Kidney (tissue), 14 donors: ENCODE results near the gene IQUB. TPM values are rescaled to one million over a fixed set of nuclear protein-coding genes. Genes with fewer than 3 reads are reported as not detected.
A peak's percentile ranks its signal among the peaks of the same experiment; 100 is the strongest.

Source experiments
- DNase-seq, 5 donors: peaks; one replicate each; pipeline ENCODE4 v3.0.0-alpha.2; 2013 to 2020
- FAIRE-seq: peaks from 2 replicates; lab custom pipeline; 2012; peaks lifted over from hg19 to GRCh38; lab: Jason Lieb, UNC
- H3K27ac ChIP-seq, 2 donors: one replicate each; pipeline ENCODE4 v1.7.0; 2013; ENCODE audit warnings: low read depth in 2 of 2, low read length in 2 of 2, inconsistent platforms in 1 of 2
- H3K27me3 ChIP-seq: one replicate; pipeline ENCODE4 v1.7.1; 2013; ENCODE audit warnings: low read length, inconsistent platforms; ENCODE audit not compliant: control insufficient read depth, insufficient read depth
- H3K36me3 ChIP-seq, 3 donors: one replicate each; pipeline versions ENCODE4 v1.7.0 to v1.7.1; 2013; ENCODE audit warnings: low read length in 3 of 3, control low read depth in 1 of 3, inconsistent platforms in 1 of 3; ENCODE audit not compliant: insufficient read depth in 3 of 3, control insufficient read depth in 2 of 3
- H3K4me1 ChIP-seq, 3 donors: one replicate each; pipeline versions ENCODE4 v1.7.0 to v1.7.1; 2013; ENCODE audit warnings: low read length in 3 of 3, inconsistent platforms in 1 of 3, low read depth in 1 of 3; ENCODE audit not compliant: control insufficient read depth in 2 of 3, insufficient read depth in 2 of 3
- H3K4me3 ChIP-seq, 3 donors: one replicate each; pipeline versions ENCODE4 v1.7.0 to v1.8.1; 2013; ENCODE audit warnings: low read length in 3 of 3, control low read depth in 1 of 3, inconsistent platforms in 1 of 3
- H3K9ac ChIP-seq, 3 donors: one replicate each; pipeline versions ENCODE4 v1.7.0 to v1.7.1; 2013; ENCODE audit warnings: low read length in 3 of 3, control low read depth in 1 of 3, inconsistent platforms in 1 of 3
- H3K9me3 ChIP-seq, 3 donors: one replicate each; pipeline versions ENCODE4 v1.7.0 to v1.7.1; 2013; ENCODE audit warnings: low read length in 3 of 3, control low read depth in 1 of 3, inconsistent platforms in 1 of 3; ENCODE audit not compliant: control insufficient read depth in 2 of 3, insufficient read depth in 1 of 3
- intact Hi-C: fragments of 100-400 bp; cut with DNase I; formaldehyde crosslinking; loops from one replicate; pipeline ENCODE4 v1.11.1; 2022
- polyA plus RNA-seq: library from polyadenylated mRNA; stranded (reverse); fragments of 350-450 nt; fragmentation: Illumina TruSeq; extraction: RNeasy Lipid Tissue Mini Kit (QIAGEN cat#74804); gene quantifications from one replicate; pipeline ENCODE4 v1.2.3, GENCODE V29; 2014; ENCODE audit warnings: low read depth, low replicate concordance; ENCODE audit not compliant: insufficient read depth
- total RNA-seq: library from RNA; stranded (reverse); fragmentation: NEBNext Ultra II Directional; extraction: Animal tissue kit (Norgen Biotek cat#: 25700); gene quantifications from one replicate; pipeline ENCODE4 v1.2.1, GENCODE V29; 2021
- TF ChIP-seq, protein P1 (sequence below): IDR thresholded peaks from 3 replicates; pipeline ENCODE4 v1.5.1; 2012; ENCODE audit warnings: mild to moderate bottlenecking, moderate library complexity, borderline replicate concordance; ENCODE audit not compliant: insufficient read depth; ENCODE audit errors: extremely low read depth
- donor health status: control.
- donor health status: control.
- donor health status: control.
- donor health status: control.
- donor health status: control.
- donor health status: DM: yes; HTN: yes; CAD: no.
- donor health status: Normal renal cell carcinoma (clear cell type).

The IQUB gene
- total and polyA plus RNA-seq, 2 donors from 2014 or later, result 1.8 to 6.9 TPM

DNA sequence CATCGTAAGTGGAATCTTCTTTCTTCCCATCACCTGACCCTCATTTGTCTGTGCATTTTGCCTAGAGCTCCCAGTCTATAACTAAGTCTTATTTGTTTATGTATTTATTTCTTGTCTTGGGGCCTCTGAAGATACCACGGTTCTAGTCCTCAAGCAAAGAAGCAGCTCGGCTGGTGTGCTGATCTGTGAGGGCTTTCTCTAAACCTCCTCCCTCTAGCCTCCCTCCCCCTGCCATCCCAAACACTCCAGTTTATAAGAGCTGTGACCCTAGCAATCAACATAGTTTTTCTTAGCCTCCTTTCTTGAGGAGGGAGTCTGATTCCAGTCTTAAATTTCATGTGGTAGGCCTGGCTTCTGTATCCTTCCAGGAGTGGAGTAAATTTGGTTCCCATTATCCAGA is 38.9 kb upstream of the IQUB start:
- no peaks in the 10 kb centered on the region for H3K27me3 ChIP-seq
- H3K27ac ChIP-seq, result no peak overlapping the region
- no peak overlapping the region for H3K4me3 ChIP-seq
- no peak overlapping the region for H3K9ac ChIP-seq
- DNase-seq (peak in 3 of 5 donors; percentile 13 to 31 (median 19)), FAIRE-seq (no peak)
- no peaks in the 10 kb centered on the region for H3K36me3 ChIP-seq
- no peaks in the 10 kb centered on the region for H3K4me1 ChIP-seq
- intact Hi-C loops, result no loop called here
- TF ChIP-seq, protein P1, sequence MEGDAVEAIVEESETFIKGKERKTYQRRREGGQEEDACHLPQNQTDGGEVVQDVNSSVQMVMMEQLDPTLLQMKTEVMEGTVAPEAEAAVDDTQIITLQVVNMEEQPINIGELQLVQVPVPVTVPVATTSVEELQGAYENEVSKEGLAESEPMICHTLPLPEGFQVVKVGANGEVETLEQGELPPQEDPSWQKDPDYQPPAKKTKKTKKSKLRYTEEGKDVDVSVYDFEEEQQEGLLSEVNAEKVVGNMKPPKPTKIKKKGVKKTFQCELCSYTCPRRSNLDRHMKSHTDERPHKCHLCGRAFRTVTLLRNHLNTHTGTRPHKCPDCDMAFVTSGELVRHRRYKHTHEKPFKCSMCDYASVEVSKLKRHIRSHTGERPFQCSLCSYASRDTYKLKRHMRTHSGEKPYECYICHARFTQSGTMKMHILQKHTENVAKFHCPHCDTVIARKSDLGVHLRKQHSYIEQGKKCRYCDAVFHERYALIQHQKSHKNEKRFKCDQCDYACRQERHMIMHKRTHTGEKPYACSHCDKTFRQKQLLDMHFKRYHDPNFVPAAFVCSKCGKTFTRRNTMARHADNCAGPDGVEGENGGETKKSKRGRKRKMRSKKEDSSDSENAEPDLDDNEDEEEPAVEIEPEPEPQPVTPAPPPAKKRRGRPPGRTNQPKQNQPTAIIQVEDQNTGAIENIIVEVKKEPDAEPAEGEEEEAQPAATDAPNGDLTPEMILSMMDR, result no peak
- no peaks in the 10 kb centered on the region for H3K9me3 ChIP-seq

DNA sequence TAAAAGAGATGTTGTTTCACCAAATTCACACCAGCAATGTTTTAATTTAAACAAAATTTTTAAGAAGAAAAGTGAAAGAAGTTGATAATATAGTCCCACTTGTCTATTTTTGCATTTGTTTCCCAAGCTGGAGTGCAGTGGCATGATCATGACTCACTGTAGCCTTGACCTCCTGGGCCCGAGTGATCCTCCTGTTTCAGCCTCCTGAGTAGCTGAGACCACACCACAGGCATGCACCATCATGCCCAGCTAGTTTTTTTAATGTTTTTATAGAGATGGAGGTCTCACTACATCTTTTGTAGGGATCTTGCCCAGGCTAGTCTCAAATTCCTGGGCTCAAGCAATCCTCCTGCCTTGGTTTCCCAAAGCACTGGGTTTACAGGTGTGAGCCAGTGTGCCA is 37.3 kb upstream of the IQUB start:
- H3K9ac ChIP-seq, result no peak overlapping the region
- DNase-seq (no peak), FAIRE-seq (no peak)
- H3K9me3 ChIP-seq, result no peaks in the 10 kb centered on the region
- intact Hi-C loops, result no loop called here
- H3K27ac ChIP-seq, result no peak overlapping the region
- no peaks in the 10 kb centered on the region for H3K4me1 ChIP-seq
- H3K36me3 ChIP-seq, result no peaks in the 10 kb centered on the region
- TF ChIP-seq, protein P1, result no peak
- H3K4me3 ChIP-seq, result no peak overlapping the region
- no peaks in the 10 kb centered on the region for H3K27me3 ChIP-seq

DNA sequence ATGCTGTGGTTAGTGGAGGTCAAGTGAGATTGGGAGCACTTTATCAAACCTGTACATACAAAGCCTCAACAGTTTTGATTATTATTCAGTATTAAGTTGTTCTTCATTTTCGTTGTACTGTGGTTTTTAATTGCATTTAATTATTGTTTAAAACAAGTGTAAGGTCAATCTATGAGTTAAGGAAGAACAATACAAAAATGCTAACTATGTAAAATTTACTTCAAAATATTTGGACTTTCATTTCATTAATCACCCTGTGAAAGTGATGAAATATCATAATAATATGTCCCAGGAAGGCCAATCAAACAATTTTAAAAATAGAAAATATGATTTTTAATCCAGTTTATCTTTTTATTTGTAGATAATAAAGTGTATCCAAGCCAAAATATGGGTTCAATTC is 36.8 kb upstream of the IQUB start:
- intact Hi-C loops, result no loop called here
- Histone ChIP-seq H3K4me1 (no peaks in the 10 kb centered on the region), H3K36me3 (no peaks in the 10 kb centered on the region), H3K27me3 (no peaks in the 10 kb centered on the region), H3K9me3 (no peaks in the 10 kb centered on the region), H3K4me3 (no peak overlapping the region), H3K9ac (no peak overlapping the region), H3K27ac (no peak overlapping the region)
- DNase-seq (no peak), FAIRE-seq (peak; percentile 11)
- TF ChIP-seq, protein P1, result no peak

DNA sequence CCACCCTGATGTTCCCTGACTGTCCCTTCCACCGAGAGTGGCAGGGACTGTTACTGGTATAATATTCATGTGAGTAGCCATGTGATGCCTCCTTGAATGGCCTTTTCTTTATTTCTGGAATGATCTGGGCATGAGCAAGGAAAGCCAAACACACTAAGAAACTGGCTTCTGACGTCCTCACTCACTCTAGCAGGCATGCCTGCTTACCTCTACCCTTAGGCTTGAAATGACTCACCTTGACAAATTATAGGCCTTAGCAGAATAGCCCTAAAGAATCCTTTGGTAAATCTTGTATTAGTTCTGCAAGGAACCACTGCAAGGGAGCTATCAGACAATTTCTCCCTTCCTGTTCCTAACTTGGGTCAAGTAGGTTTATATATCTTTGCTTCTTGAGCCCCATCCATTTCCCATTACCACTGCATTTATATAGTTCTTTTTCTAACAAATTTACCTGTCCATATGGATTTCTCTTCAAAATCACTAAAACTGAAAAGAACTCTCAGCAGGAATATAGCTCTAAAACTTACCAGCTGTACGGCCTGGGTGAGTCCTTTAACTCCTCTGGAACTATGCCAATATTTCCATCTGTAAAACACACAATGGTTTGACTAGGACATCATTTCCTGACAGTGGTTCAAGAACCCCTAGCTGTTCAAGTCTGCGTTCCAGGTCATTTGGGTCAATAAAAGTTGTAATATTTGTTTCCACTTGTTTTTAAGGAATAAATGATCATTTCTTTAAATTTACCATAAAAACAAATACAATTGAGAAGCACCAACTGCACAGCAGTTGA is 36.2 kb upstream of the IQUB start:
- TF ChIP-seq, protein P1, result no peak
- no peak for DNase-seq
- Histone ChIP-seq H3K4me3 (no peak overlapping the region), H3K9ac (no peak overlapping the region), H3K4me1 (no peaks in the 10 kb centered on the region), H3K9me3 (no peaks in the 10 kb centered on the region), H3K27me3 (no peaks in the 10 kb centered on the region), H3K27ac (no peak overlapping the region), H3K36me3 (no peaks in the 10 kb centered on the region)
- FAIRE-seq, result no peak
- intact Hi-C loops, result no loop called here
